SK-N-SH (cell line): ENCODE measurements around the gene PSAT1. TPM values are rescaled to one million over a fixed set of nuclear protein-coding genes. Genes with fewer than 3 reads are reported as not detected.

Experiments
- CTCF ChIA-PET: fragments of 300-600, 350-600 bp; formaldehyde crosslinking; extraction: SDS; loops from one replicate; lab custom pipeline; 2021; lab: Yijun Ruan, JAX
- POLR2A ChIA-PET: fragments of 350-600 bp; sonication (Branson Sonifier 250); formaldehyde crosslinking; extraction: SDS; loops from one replicate; lab custom pipeline; 2020; ENCODE audit warnings: antibody characterized with exemption, inconsistent platforms; lab: Yijun Ruan, JAX
- DNase-seq: peaks from one replicate; pipeline ENCODE4 v3.0.0; 2012
- H2AFZ ChIP-seq: fragments of 200-600 bp; sonication (generic); 2 replicates; pipeline ENCODE4 v1.8.1; 2016; ENCODE audit warnings: antibody characterized with exemption, mild to moderate bottlenecking, low read depth
- H3F3A ChIP-seq: fragments of 200-600 bp; sonication (generic); replicated peaks from 2 replicates; pipeline ENCODE3; 2016; ENCODE audit warnings: antibody characterized with exemption, mild to moderate bottlenecking; ENCODE audit not compliant: insufficient read depth
- H3K27ac ChIP-seq, 2 experiments: fragments of 200-500 bp in 1 of 2; fragments of 200-600 bp in 1 of 2; sonication (Bioruptor generic) in 1 of 2; sonication (generic), shearing (Covaris generic) in 1 of 2; 2 replicates each; pipeline versions ENCODE4 v1.5.1 to v1.6.1; 2014 to 2016; ENCODE audit warnings: low read depth in 2 of 2, inconsistent platforms in 1 of 2, low read length in 1 of 2, mild to moderate bottlenecking in 1 of 2, mixed read lengths in 1 of 2
- H3K27me3 ChIP-seq: fragments of 200-600 bp; sonication (generic), shearing (Covaris generic); 2 replicates; pipeline ENCODE4 v1.6.1; 2016; ENCODE audit warnings: mixed run types; ENCODE audit not compliant: insufficient read depth
- H3K36me3 ChIP-seq, 2 experiments: fragments of 200-500 bp in 1 of 2; fragments of 200-600 bp in 1 of 2; sonication (Bioruptor generic) in 1 of 2; sonication (generic) in 1 of 2; replicated peaks in 1 of 2; 2 replicates each; pipeline versions ENCODE3 to v1.5.1; 2014 to 2016; ENCODE audit warnings: low read length in 1 of 2, mild to moderate bottlenecking in 1 of 2; ENCODE audit not compliant: insufficient read depth in 2 of 2, control insufficient read depth in 1 of 2
- H3K4me1 ChIP-seq, 2 experiments: fragments of 200-500 bp in 1 of 2; fragments of 200-600 bp in 1 of 2; sonication (Bioruptor generic) in 1 of 2; sonication (generic), shearing (Covaris generic) in 1 of 2; 2 replicates each; pipeline versions ENCODE4 v1.5.1 to v1.6.1; 2014 to 2016; ENCODE audit warnings: low read depth in 1 of 2, low read length in 1 of 2, mixed run types in 1 of 2; ENCODE audit not compliant: insufficient read depth in 2 of 2, control insufficient read depth in 1 of 2
- H3K4me2 ChIP-seq: fragments of 200-600 bp; sonication (generic), shearing (Covaris generic); 2 replicates; pipeline ENCODE4 v1.6.1; 2017; ENCODE audit warnings: mixed run types
- H3K4me3 ChIP-seq, 2 experiments: fragments of 200-500 bp in 1 of 2; fragments of 200-600 bp in 1 of 2; sonication (Bioruptor generic) in 1 of 2; sonication (generic), shearing (Covaris generic) in 1 of 2; 2 replicates each; pipeline versions ENCODE4 v1.5.1 to v1.8.1; 2014 to 2016; ENCODE audit warnings: low read depth in 2 of 2, inconsistent platforms in 1 of 2, low read length in 1 of 2, mild to moderate bottlenecking in 1 of 2, mixed read lengths in 1 of 2, moderate library complexity in 1 of 2
- H3K79me2 ChIP-seq: fragments of 200-600 bp; sonication (generic); 2 replicates; pipeline ENCODE4 v1.8.1; 2017; ENCODE audit warnings: mild to moderate bottlenecking; ENCODE audit not compliant: insufficient read depth
- H3K9ac ChIP-seq: fragments of 200-600 bp; sonication (generic); 2 replicates; pipeline ENCODE4 v1.6.1; 2017; ENCODE audit warnings: mixed run types
- H3K9me2 ChIP-seq: fragments of 200-600 bp; sonication (generic); 2 replicates; pipeline ENCODE4 v1.6.1; 2017; ENCODE audit warnings: mixed run types
- H3K9me3 ChIP-seq: fragments of 200-600 bp; sonication (generic); 2 replicates; pipeline ENCODE4 v1.6.1; 2017; ENCODE audit warnings: mixed run types, mild to moderate bottlenecking, moderate library complexity
- H4K20me1 ChIP-seq: fragments of 200-600 bp; sonication (generic); 2 replicates; pipeline ENCODE4 v1.6.1; 2017; ENCODE audit warnings: mild to moderate bottlenecking, mixed run types; ENCODE audit not compliant: insufficient read depth
- CHD2 ChIP-seq: fragments of 150-350 bp; IDR thresholded peaks from 2 replicates; pipeline ENCODE4 v1.6.1; 2018; ENCODE audit warnings: low read length; ENCODE audit not compliant: partially characterized antibody
- EP300 ChIP-seq, 2 experiments: IDR thresholded peaks; 2 replicates each; pipeline versions ENCODE4 v1.4.0 to v1.6.1; 2012; ENCODE audit warnings: borderline replicate concordance in 1 of 2, low read depth in 1 of 2, low read length in 1 of 2
- FOSL2 ChIP-seq: IDR thresholded peaks from 2 replicates; pipeline ENCODE4 v1.4.0; 2012; ENCODE audit warnings: low read depth, mild to moderate bottlenecking, moderate library complexity, borderline replicate concordance
- FOXJ3 ChIP-seq: sonication (generic); formaldehyde crosslinking; IDR thresholded peaks from 2 replicates; pipeline ENCODE4 v1.5.1; 2020; ENCODE audit warnings: mild to moderate bottlenecking, missing genetic modification reagents
- FOXM1 ChIP-seq: IDR thresholded peaks from 2 replicates; pipeline ENCODE4 v1.4.0; 2012; ENCODE audit warnings: low read depth, mild to moderate bottlenecking
- GATA2 ChIP-seq: sonication (generic); formaldehyde crosslinking; IDR thresholded peaks from 2 replicates; pipeline ENCODE4 v1.5.0; 2020; ENCODE audit warnings: mild to moderate bottlenecking, missing genetic modification reagents
- MAX ChIP-seq: IDR thresholded peaks from 2 replicates; pipeline ENCODE4 v1.4.0; 2012; ENCODE audit warnings: low read depth
- MEF2A ChIP-seq: IDR thresholded peaks from 2 replicates; pipeline ENCODE4 v1.4.0; 2012; ENCODE audit warnings: low read depth, borderline replicate concordance
- MXI1 ChIP-seq: IDR thresholded peaks from 2 replicates; pipeline ENCODE4 v1.6.1; 2012; ENCODE audit warnings: mild to moderate bottlenecking, low read depth, low read length, improper control_type of control experiment
- NFIC ChIP-seq: IDR thresholded peaks from 2 replicates; pipeline ENCODE4 v1.4.0; 2012; ENCODE audit warnings: borderline replicate concordance
- PBX3 ChIP-seq: IDR thresholded peaks from 2 replicates; pipeline ENCODE4; 2012
- POLR2AphosphoS5 ChIP-seq: IDR thresholded peaks from 2 replicates; pipeline ENCODE4 v1.6.1; 2012; ENCODE audit warnings: low read depth, low read length
- RAD21 ChIP-seq: IDR thresholded peaks from 2 replicates; pipeline ENCODE4 v1.6.1; 2012; ENCODE audit warnings: mild to moderate bottlenecking, low read length
- RCOR1 ChIP-seq: fragments of 150-350 bp; IDR thresholded peaks from 2 replicates; pipeline ENCODE4 v1.6.1; 2017; ENCODE audit warnings: antibody characterized with exemption, low read length
- RFX5 ChIP-seq: IDR thresholded peaks from 2 replicates; pipeline ENCODE4 v1.6.1; 2012; ENCODE audit warnings: mild to moderate bottlenecking, improper control_type of control experiment, low read length
- RXRA ChIP-seq: IDR thresholded peaks from 2 replicates; pipeline ENCODE4 v1.4.0; 2012; ENCODE audit warnings: low read depth, mild to moderate bottlenecking, borderline replicate concordance
- SIN3A ChIP-seq: IDR thresholded peaks from 2 replicates; pipeline ENCODE4 v1.6.1; 2012; ENCODE audit warnings: low read depth, mild to moderate bottlenecking, low read length, moderate library complexity, borderline replicate concordance
- TCF12 ChIP-seq: IDR thresholded peaks from 2 replicates; pipeline ENCODE4 v1.4.0; 2012
- USF1 ChIP-seq: IDR thresholded peaks from 2 replicates; pipeline ENCODE4 v1.4.0; 2012; ENCODE audit warnings: low read depth, borderline replicate concordance
- USF2 ChIP-seq: fragments of 150-350 bp; IDR thresholded peaks from 2 replicates; pipeline ENCODE4 v1.6.1; 2017; ENCODE audit warnings: antibody characterized with exemption, low read length, low read depth, borderline replicate concordance
- WGBS: methylation state at CpG from one replicate; pipeline ENCODE4 v1.1.6; 2017; ENCODE audit warnings: low lambda C conversion rate; 5-methylcytosine and 5-hydroxymethylcytosine counted together
- polyA plus RNA-seq, 3 experiments: library from polyadenylated mRNA; depleted of rRNA; stranded (reverse); fragments of >200 nt; gene quantifications; 2 replicates each; pipeline ENCODE4 v1.2.3, GENCODE V29; 2012

Gene PSAT1
- polyA plus RNA-seq, 1 of the 3 experiments (the other 2 are of a cell fraction), result 37.0 TPM

GRCh38 chr9:78311886-78312524, 15.1 kb downstream of the PSAT1 start:
- no peak for DNase-seq
- Histone ChIP-seq H4K20me1 (no peaks in the 10 kb centered on the region), H3K9me3 (no peaks in the 10 kb centered on the region), H3F3A (no peaks in the 10 kb centered on the region), H3K27ac (no peak overlapping the region), H3K9ac (no peak overlapping the region), H3K79me2 (no peaks in the 10 kb centered on the region), H3K36me3 (peaks cover 9 to 20% of the 10 kb centered on the region in 2 experiments), H3K27me3 (no peaks in the 10 kb centered on the region), H3K9me2 (no peaks in the 10 kb centered on the region), H3K4me1 (peaks cover 0 to 20% of the 10 kb centered on the region in 2 experiments; a peak in 1 of 4 replicates), H3K4me2 (no peak overlapping the region), H3K4me3 (no peak overlapping the region), H2AFZ (no peak overlapping the region)
- CTCF ChIA-PET, result interaction anchor here (1.3 kb wide), 1 partner anchor 14 kb away, joined by 4 read pairs; no protein-coding TSS in a partner anchor
- 86% methylated on average over 9 of the region's 9 CpGs for WGBS
- POLR2A ChIA-PET, result interaction anchor here (2.4 kb wide), 1 partner anchor 15 kb away, joined by 6 read pairs; the partner anchor contains the start of gene PSAT1
- no peak for TF ChIP-seq SIN3A
- no peak for TF ChIP-seq TCF12
- TF ChIP-seq FOXM1, result no peak
- no peak for TF ChIP-seq RFX5
- no peak for TF ChIP-seq RXRA

GRCh38 chr9:78314550-78314949, 17.6 kb downstream of the PSAT1 start:
- CTCF ChIA-PET, result interaction anchor here (1.0 to 2.0 kb wide), 3 partner anchors 8 to 54 kb away, joined by 3 to 8 read pairs (median 3); no protein-coding TSS in a partner anchor
- no peaks in the 10 kb centered on the region for H3K9me2 ChIP-seq
- no peaks in the 10 kb centered on the region for H3K27me3 ChIP-seq
- DNase-seq, result no peak
- H3K9ac ChIP-seq, result no peak overlapping the region
- peaks cover 0 to 18% of the 10 kb centered on the region in 2 experiments; a peak in 1 of 4 replicates for H3K4me1 ChIP-seq
- no peak for TF ChIP-seq RAD21
- no peak for TF ChIP-seq PBX3
- TF ChIP-seq NFIC, result no peak
- TF ChIP-seq SIN3A, result no peak
- no peak for TF ChIP-seq POLR2AphosphoS5
- no peak for TF ChIP-seq RCOR1
- no peak for TF ChIP-seq MXI1
- no peak for TF ChIP-seq MEF2A
- no peak for TF ChIP-seq USF1
- TF ChIP-seq FOXJ3 (CRISPR knock-in tag), result no peak
- no peak for TF ChIP-seq FOSL2
- TF ChIP-seq CHD2, result no peak
- TF ChIP-seq MAX, result no peak
- no peak for TF ChIP-seq GATA2 (CRISPR knock-in tag)
- no peak for TF ChIP-seq USF2
- no peak for TF ChIP-seq EP300 (IDR thresholded peaks at IDR 0.05; ENCODE audit: borderline replicate concordance in 1 of 2, low read depth in 1 of 2, low read length in 1 of 2)
- no peak for TF ChIP-seq RFX5
- no peak for TF ChIP-seq RXRA
- no peak for TF ChIP-seq TCF12
- TF ChIP-seq, all 33 proteins: peak for 0
- no peak overlapping the region for H3K4me2 ChIP-seq
- no peak overlapping the region for H3K4me3 ChIP-seq
- H3K36me3 ChIP-seq, result peaks cover 5 to 38% of the 10 kb centered on the region in 2 experiments
- no peaks in the 10 kb centered on the region for H3F3A ChIP-seq
- H2AFZ ChIP-seq, result no peak overlapping the region
- no peaks in the 10 kb centered on the region for H3K79me2 ChIP-seq
- H4K20me1 ChIP-seq, result no peaks in the 10 kb centered on the region
- peak overlapping the region in 1 of 2 experiments; percentile 14; a peak in 1 of 4 replicates for H3K27ac ChIP-seq
- POLR2A ChIA-PET, result interaction anchor here (1.1 to 1.9 kb wide), 2 partner anchors 10 to 18 kb away, joined by 4 to 7 read pairs; partner anchors contain the start of gene PSAT1
- no peaks in the 10 kb centered on the region for H3K9me3 ChIP-seq
- 84% methylated on average over 3 of the region's 5 CpGs for WGBS
